Ishikawa (cell line): Measurements from ENCODE around the gene RNF135.

ENCODE experiments used
- CEBPB ChIP-seq: IDR thresholded peaks from 2 replicates; pipeline ENCODE4 v1.6.1; 2012
- CREB1 ChIP-seq: IDR thresholded peaks from 2 replicates; pipeline ENCODE4 v1.6.1; 2012; ENCODE audit warnings: low read depth
- EGR1 ChIP-seq: IDR thresholded peaks from 2 replicates; pipeline ENCODE4 v1.6.1; 2012
- EP300 ChIP-seq: IDR thresholded peaks from 2 replicates; pipeline ENCODE4 v1.6.1; 2012; ENCODE audit warnings: borderline replicate concordance
- FOXM1 ChIP-seq: IDR thresholded peaks from 2 replicates; pipeline ENCODE4 v1.6.1; 2012; ENCODE audit warnings: low read depth, borderline replicate concordance
- MAX ChIP-seq: IDR thresholded peaks from 2 replicates; pipeline ENCODE4 v1.6.1; 2012
- NFIC ChIP-seq: IDR thresholded peaks from 2 replicates; pipeline ENCODE4 v1.6.1; 2012
- RAD21 ChIP-seq: IDR thresholded peaks from 2 replicates; pipeline ENCODE4 v1.6.1; 2012; ENCODE audit warnings: low read depth
- REST ChIP-seq: IDR thresholded peaks from 2 replicates; pipeline ENCODE4 v1.6.1; 2012; ENCODE audit warnings: low read depth, mild to moderate bottlenecking
- TAF1 ChIP-seq: IDR thresholded peaks from 2 replicates; pipeline ENCODE4 v1.6.1; 2012; ENCODE audit warnings: low read depth, mild to moderate bottlenecking
- TCF12 ChIP-seq: IDR thresholded peaks from 2 replicates; pipeline ENCODE4 v1.6.1; 2012; ENCODE audit warnings: low read depth
- TEAD4 ChIP-seq: IDR thresholded peaks from 2 replicates; pipeline ENCODE4 v1.6.1; 2012
- USF1 ChIP-seq: IDR thresholded peaks from 2 replicates; pipeline ENCODE4 v1.6.1; 2012
- YY1 ChIP-seq: IDR thresholded peaks from 2 replicates; pipeline ENCODE4 v1.6.1; 2012; ENCODE audit warnings: low read depth
- ZBTB7A ChIP-seq: IDR thresholded peaks from 2 replicates; pipeline ENCODE4 v1.6.1; 2012; ENCODE audit warnings: low read depth

RNF135 gene

GRCh38 chr17:30950669-30951399 lies 20.0 kb upstream of the RNF135 start:
- TF ChIP-seq NFIC (no peak), TCF12 (no peak), TEAD4 (no peak), CREB1 (no peak), EP300 (no peak), REST (no peak), YY1 (no peak), USF1 (no peak), EGR1 (no peak), ZBTB7A (no peak), RAD21 (no peak), FOXM1 (no peak)

- TF ChIP-seq MAX (no peak), CREB1 (no peak), ZBTB7A (no peak), USF1 (no peak), REST (no peak), NFIC (no peak), EP300 (no peak), EGR1 (no peak), FOXM1 (no peak), RAD21 (no peak), YY1 (no peak)
Observed at GRCh38 chr17:30952638-30953393, 18.0 kb upstream of the RNF135 start.

- TF ChIP-seq EP300 (no peak), TAF1 (no peak), RAD21 (no peak), FOXM1 (no peak), NFIC (no peak), YY1 (no peak), EGR1 (no peak), USF1 (no peak), REST (no peak), TEAD4 (no peak), CREB1 (no peak), CEBPB (no peak)
Observed at GRCh38 chr17:30954046-30954830, 16.6 kb upstream of the RNF135 start.
